Left cardiac atrium (tissue), 4 donors: Measurements from ENCODE around the gene POLR1H. TPM values are rescaled to one million over a fixed set of nuclear protein-coding genes. Genes with fewer than 3 reads are reported as not detected.

Experiments used
- ATAC-seq, 2 donors: fragments of 200-7000 bp; cut with Tn5 transposase; one replicate each; pipeline ENCODE4 v1.9.1; 2020; ENCODE audit warnings: mild to moderate bottlenecking in 2 of 2, moderate library complexity in 2 of 2
- DNase-seq: peaks from one replicate; pipeline ENCODE4 v3.0.0-alpha.2; 2020
- intact Hi-C, 2 donors: fragments of 100-400 bp; cut with DNase I; formaldehyde crosslinking; loops; one replicate each; pipeline versions ENCODE4 v1.14.1 to v1.15.1; 2022 to 2023
- total RNA-seq, 2 donors: library from RNA; stranded (reverse); fragmentation: NEBNext Ultra II Directional; extraction: Animal tissue kit (Norgen Biotek cat#: 25700); gene quantifications; one replicate each; pipeline ENCODE4 v1.2.1, GENCODE V29; 2021
- donor health status: DM: no; HTN: yes; CAD: no.
- donor health status: DM: no; HTN: yes; CAD: no; lungs with severe emphysema.
- donor health status: DM: yes; HTN: yes; CAD: no.
- donor health status: Dilated cardiomyopathy.

The POLR1H gene
- total RNA-seq, 2 donors from 2014 or later = 14.7 to 16.6 TPM

GRCh38 chr6:30113003-30113759 is 52.1 kb downstream of the POLR1H start, which contains the start of gene TRIM31:
Gene TRIM31 (minus strand): TSS chr6:30113090. CDS start chr6:30112805, 285 bp downstream.
- DNase-seq = no peak
- ATAC-seq = no peak
- intact Hi-C loops = loop anchor here in 1 of 2 donors (10.0 kb wide), 1 partner anchor 62 kb away; no protein-coding TSS in a partner anchor

DNA sequence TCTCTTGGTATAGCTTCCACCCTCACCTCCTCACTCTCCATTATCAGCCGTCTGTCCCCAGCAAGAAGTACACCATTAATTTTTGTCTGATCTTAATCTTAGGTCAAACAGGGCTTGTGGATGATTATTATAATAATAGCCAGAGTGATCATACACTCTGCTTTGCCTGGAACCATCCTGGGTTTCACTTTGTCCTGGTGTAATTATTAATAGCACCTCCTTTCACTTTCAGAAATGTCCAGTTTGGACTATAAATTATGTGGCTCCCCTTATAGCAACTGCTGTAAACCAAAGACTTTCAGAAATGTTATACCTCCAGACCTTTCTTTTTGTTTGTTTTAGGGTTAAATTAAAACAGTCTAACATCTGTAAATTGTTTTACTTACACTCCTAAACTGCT is 52.8 kb downstream of the POLR1H start:
- intact Hi-C loops = loop anchor here in 1 of 2 donors (10.0 kb wide), 1 partner anchor 61 kb away; no protein-coding TSS in a partner anchor
- ATAC-seq (no peak), DNase-seq (no peak)

Other genes with a start within 250 kb of the POLR1H start
- under 1 TPM in 1 of 2 donors, not detected in 1; 0.42 TPM for gene HLA-G, start 233.4 kb upstream of the POLR1H start, total RNA-seq
- 100 to 1,000 TPM; 290 to 337 TPM for gene HLA-A, start 118.7 kb upstream of the POLR1H start, total RNA-seq
- 10 to 100 TPM; 43.7 to 48.1 TPM for gene PPP1R11, start 5.9 kb downstream of the POLR1H start, total RNA-seq
- gene RNF39, start 14.5 kb downstream of the POLR1H start, total RNA-seq = not detected
- not detected for gene TRIM31, start 51.8 kb downstream of the POLR1H start, total RNA-seq
- gene TRIM40, start 74.9 kb downstream of the POLR1H start, total RNA-seq = not detected
- gene TRIM10, start 99.9 kb downstream of the POLR1H start, total RNA-seq = not detected
- not detected for gene TRIM15, start 102.3 kb downstream of the POLR1H start, total RNA-seq
- 10 to 100 TPM; 22.1 to 24.1 TPM for gene TRIM26, start 152.1 kb downstream of the POLR1H start, total RNA-seq